AG04449 (cell line): Measurements from ENCODE around the gene CBFB.

ENCODE experiments used
- CTCF ChIA-PET: fragments of 350-600 bp; formaldehyde crosslinking; extraction: SDS; loops from one replicate; lab custom pipeline; 2021; ENCODE audit warnings: antibody characterized with exemption; lab: Yijun Ruan, JAX
- POLR2A ChIA-PET: fragments of 400-600, 350-600 bp; formaldehyde crosslinking; extraction: SDS; loops from one replicate; lab custom pipeline; 2020; ENCODE audit warnings: antibody characterized with exemption, inconsistent platforms; lab: Yijun Ruan, JAX
- DNase-seq: peaks from one replicate; pipeline ENCODE4 v3.0.0-alpha.2; 2010; ENCODE audit warnings: low read depth, low spot score
- H3K4me3 ChIP-seq: 2 replicates; pipeline ENCODE4 v1.5.1; 2011; ENCODE audit warnings: low read depth, mild to moderate bottlenecking, control low read depth, low read length
- CTCF ChIP-seq: IDR thresholded peaks from one replicate; pipeline ENCODE4 v1.5.1; 2011; ENCODE audit warnings: mild to moderate bottlenecking, moderate library complexity, low read length, control low read depth, inconsistent platforms; ENCODE audit not compliant: insufficient read depth; ENCODE audit errors: missing control alignments

CBFB gene

GRCh38 chr16:66996324-66996982 is 32.5 kb upstream of the CBFB start:
- no peak for TF ChIP-seq CTCF
- CTCF ChIA-PET, result interaction anchor here (0.9 to 1.4 kb wide), 3 partner anchors 19 to 159 kb away, joined by 3 to 7 read pairs (median 4); no protein-coding TSS in a partner anchor
- DNase-seq, result peak; percentile 24
- POLR2A ChIA-PET, result no interaction called here
- H3K4me3 ChIP-seq, result no peak overlapping the region

GRCh38 chr16:66996983-66997358 is 32.0 kb upstream of the CBFB start:
- no peak for TF ChIP-seq CTCF
- POLR2A ChIA-PET, result no interaction called here
- H3K4me3 ChIP-seq, result no peak overlapping the region
- no peak for DNase-seq
- CTCF ChIA-PET, result interaction anchor here (0.5 to 1.4 kb wide), 2 partner anchors 19 to 158 kb away, joined by 3 to 7 read pairs; no protein-coding TSS in a partner anchor

- no peak for DNase-seq
- TF ChIP-seq CTCF, result no peak
- H3K4me3 ChIP-seq, result peak overlapping the region; percentile 60
- ChIA-PET POLR2A (no interaction called here), CTCF (interaction anchor here (0.6 to 3.2 kb wide), 7 partner anchors 12 to 157 kb away, joined by 3 to 9 read pairs (median 4); partner anchors contain the start of gene CES4A)
Observed at GRCh38 chr16:67000384-67001351, 28.3 kb upstream of the CBFB start.

GRCh38 chr16:67001726-67002125 is 27.2 kb upstream of the CBFB start:
- TF ChIP-seq CTCF, result no peak
- no peak overlapping the region for H3K4me3 ChIP-seq
- no peak for DNase-seq
- ChIA-PET POLR2A (no interaction called here), CTCF (interaction anchor here (3.2 kb wide), 1 partner anchor 12 kb away, joined by 9 read pairs; no protein-coding TSS in a partner anchor)

- POLR2A ChIA-PET, result interaction anchor here (0.8 kb wide), 1 partner anchor 157 kb away, joined by 3 read pairs; the partner anchor contains the start of gene HSF4
- no peak overlapping the region for H3K4me3 ChIP-seq
- TF ChIP-seq CTCF, result no peak
- CTCF ChIA-PET, result interaction anchor here (1.2 to 3.7 kb wide), 6 partner anchors 11 to 152 kb away, joined by 3 to 42 read pairs (median 6); partner anchors contain the start of genes FBXL8 and TRADD
- DNase-seq, result no peak
Observed at GRCh38 chr16:67006930-67007658, 21.9 kb upstream of the CBFB start.
